Adrenal gland (tissue), 5 donors: Measurements from ENCODE around the gene DDX6.

Experiments
- CTCF ChIP-seq, 6 experiments: fragments of 450-650 bp in 4 of 6; fragments of 200-600 bp in 2 of 6; sonication (generic) in 1 of 6; IDR thresholded peaks; 1 replicate in 5 of 6; 2 replicates in 1 of 6; pipeline versions ENCODE4 v1.5.1 to v1.8.0; 2016 to 2021; ENCODE audit warnings: antibody characterized with exemption in 6 of 6, mild to moderate bottlenecking in 2 of 6, moderate library complexity in 1 of 6
- POLR2A ChIP-seq, 2 donors: fragments of 450-650 bp; IDR thresholded peaks; one replicate each; pipeline ENCODE4 v1.6.1; 2017; ENCODE audit warnings: antibody characterized with exemption in 2 of 2, mild to moderate bottlenecking in 2 of 2, moderate library complexity in 1 of 2
- donor health status: DM: no; HTN: no; CAD: no.

GRCh38 chr11:118792570-118793124 lies 1.7 kb upstream of the DDX6 start:
- TF ChIP-seq CTCF (IDR thresholded peaks at IDR 0.05) = no peak
- TF ChIP-seq POLR2A (IDR thresholded peaks at IDR 0.05) = peak; percentile 30 to 41
